Smooth muscle cell (in vitro differentiated cells): Measurements from ENCODE around the gene AP1S3. TPM values are rescaled to one million over a fixed set of nuclear protein-coding genes. Genes with fewer than 3 reads are reported as not detected.
"Not testable (repeated sequence)": the region's sequence is repeated elsewhere in the genome, so short reads cannot be mapped to it uniquely, and the experiment has no call there.

Source experiments
- DNase-seq: peaks from one replicate; lab custom pipeline; 2025; ENCODE audit not compliant: unreplicated experiment; lab: John Stamatoyannopoulos, UW
- H2AFZ ChIP-seq: fragments of 200-600 bp; sonication (generic); 2 replicates; pipeline ENCODE4 v1.6.0; 2016; ENCODE audit warnings: antibody characterized with exemption, low read depth, mild to moderate bottlenecking
- H3F3A ChIP-seq: fragments of 200-600 bp; sonication (generic); 2 replicates; pipeline ENCODE4 v1.6.0; 2017; ENCODE audit warnings: antibody characterized with exemption, low read depth
- H3K27ac ChIP-seq: fragments of 200-600 bp; sonication (generic); 2 replicates; pipeline ENCODE4 v1.5.1; 2016; ENCODE audit warnings: low read depth, mild to moderate bottlenecking
- H3K27me3 ChIP-seq: fragments of 200-600 bp; sonication (generic); 2 replicates; pipeline ENCODE4 v1.6.1; 2016; ENCODE audit warnings: low read depth, mild to moderate bottlenecking
- H3K36me3 ChIP-seq: fragments of 200-600 bp; sonication (generic); 2 replicates; pipeline ENCODE4 v1.5.1; 2016; ENCODE audit warnings: low read depth
- H3K4me1 ChIP-seq: fragments of 200-600 bp; sonication (generic); 2 replicates; pipeline ENCODE4 v1.5.1; 2016; ENCODE audit warnings: low read depth
- H3K4me2 ChIP-seq: fragments of 200-600 bp; sonication (generic); 2 replicates; pipeline ENCODE4 v1.6.0; 2016; ENCODE audit warnings: mild to moderate bottlenecking
- H3K4me3 ChIP-seq: fragments of 200-600 bp; sonication (generic); 2 replicates; pipeline ENCODE4 v1.5.1; 2016; ENCODE audit warnings: mild to moderate bottlenecking
- H3K79me2 ChIP-seq: fragments of 200-600 bp; sonication (generic); 2 replicates; pipeline ENCODE4 v1.6.0; 2016; ENCODE audit warnings: low read depth, mild to moderate bottlenecking
- H3K9ac ChIP-seq: fragments of 200-600 bp; sonication (generic); 2 replicates; pipeline ENCODE4 v1.6.0; 2016; ENCODE audit warnings: low read depth
- H3K9me3 ChIP-seq: fragments of 200-600 bp; sonication (generic); replicated peaks from 2 replicates; pipeline ENCODE4 v1.5.1; 2016; ENCODE audit warnings: low read depth
- H4K20me1 ChIP-seq: fragments of 200-600 bp; sonication (generic); 2 replicates; pipeline ENCODE4 v1.6.0; 2016; ENCODE audit warnings: low read depth
- CTCF ChIP-seq: fragments of 200-600 bp; sonication (generic); IDR thresholded peaks from 2 replicates; pipeline ENCODE4 v1.5.1; 2017; ENCODE audit warnings: borderline replicate concordance, mild to moderate bottlenecking, antibody characterized with exemption; ENCODE audit not compliant: insufficient read depth, poor library complexity, severe bottlenecking
- WGBS: methylation state at CpG from one replicate; pipeline ENCODE4 v1.1.7; 2016; ENCODE audit warnings: low lambda C conversion rate; 5-methylcytosine and 5-hydroxymethylcytosine counted together
- polyA plus RNA-seq: library from polyadenylated mRNA; unstranded; fragments of >200 nt; fragmentation: Nextera tagmentation; extraction: Ambion mirVana; gene quantifications from 2 replicates; pipeline ENCODE4 v1.2.1, GENCODE V29; 2016
- total RNA-seq: library from RNA; depleted of rRNA; stranded (reverse); fragments of >200 nt; gene quantifications from 2 replicates; pipeline ENCODE4 v1.2.3, GENCODE V29; 2014

Gene AP1S3
- total and polyA plus RNA-seq, 2 experiments from 2014 or later, result 1.4 to 11.4 TPM

GRCh38 chr2:223797811-223798721 is 39.3 kb downstream of the AP1S3 start:
- H3K9ac ChIP-seq, result no peak overlapping the region
- H4K20me1 ChIP-seq, result no peaks in the 10 kb centered on the region
- H3K4me1 ChIP-seq, result no peaks in the 10 kb centered on the region
- H3K79me2 ChIP-seq, result no peaks in the 10 kb centered on the region
- peak; percentile 81 for TF ChIP-seq CTCF
- H3K9me3 ChIP-seq, result no peaks in the 10 kb centered on the region
- no peaks in the 10 kb centered on the region for H3F3A ChIP-seq
- DNase-seq, result no peak
- no peak overlapping the region for H3K27ac ChIP-seq
- no peak overlapping the region for H3K4me2 ChIP-seq
- H2AFZ ChIP-seq, result no peak overlapping the region
- no peak overlapping the region for H3K4me3 ChIP-seq
- no peaks in the 10 kb centered on the region for H3K36me3 ChIP-seq
- H3K27me3 ChIP-seq, result no peaks in the 10 kb centered on the region
- 80% methylated on average over 4 of the region's 4 CpGs for WGBS

DNA sequence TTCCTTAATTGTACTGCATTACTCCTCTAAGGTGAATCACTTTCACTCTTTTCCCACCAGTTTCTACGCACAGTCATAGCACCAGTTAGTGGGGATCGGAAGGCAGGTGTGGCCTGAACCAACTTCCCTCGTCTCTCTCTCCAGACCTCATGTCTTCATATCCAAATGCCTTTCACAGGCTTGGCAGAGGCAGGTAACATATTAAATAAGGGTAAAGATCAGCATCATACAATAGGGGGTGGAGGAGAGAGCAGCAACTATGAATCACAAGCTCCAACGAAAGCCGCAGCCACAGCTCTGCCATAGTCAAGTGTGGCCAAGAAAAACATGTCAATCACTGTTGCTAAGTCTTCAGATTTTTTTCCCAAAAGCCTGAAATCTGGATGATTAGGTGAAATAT is 40.3 kb downstream of the AP1S3 start:
- Histone ChIP-seq H4K20me1 (no peaks in the 10 kb centered on the region), H3F3A (no peaks in the 10 kb centered on the region), H3K36me3 (no peaks in the 10 kb centered on the region), H3K79me2 (no peaks in the 10 kb centered on the region), H3K9ac (no peak overlapping the region), H2AFZ (no peak overlapping the region), H3K4me3 (no peak overlapping the region), H3K9me3 (no peaks in the 10 kb centered on the region), H3K27me3 (no peaks in the 10 kb centered on the region), H3K4me1 (no peaks in the 10 kb centered on the region), H3K27ac (no peak overlapping the region), H3K4me2 (no peak overlapping the region)
- DNase-seq, result no peak
- no peak for TF ChIP-seq CTCF
- 84% methylated on average over 5 of the region's 5 CpGs for WGBS

- Histone ChIP-seq H3K9ac (no peak overlapping the region), H3K4me1 (no peaks in the 10 kb centered on the region), H3K27me3 (no peaks in the 10 kb centered on the region), H3K9me3 (no peaks in the 10 kb centered on the region), H3K4me3 (no peak overlapping the region), H4K20me1 (no peaks in the 10 kb centered on the region), H2AFZ (no peak overlapping the region), H3K79me2 (no peaks in the 10 kb centered on the region), H3F3A (no peaks in the 10 kb centered on the region), H3K36me3 (no peaks in the 10 kb centered on the region), H3K4me2 (no peak overlapping the region), H3K27ac (no peak overlapping the region)
- 97% methylated on average over 6 of the region's 6 CpGs for WGBS
- no peak for TF ChIP-seq CTCF
- no peak for DNase-seq
These were observed 48.0 kb downstream of the AP1S3 start for GRCh38 chr2:223789423-223789822.

- no peaks in the 10 kb centered on the region for H4K20me1 ChIP-seq
- no peaks in the 10 kb centered on the region for H3K79me2 ChIP-seq
- H2AFZ ChIP-seq, result no peak overlapping the region
- H3K27me3 ChIP-seq, result no peaks in the 10 kb centered on the region
- H3K36me3 ChIP-seq, result no peaks in the 10 kb centered on the region
- H3K4me2 ChIP-seq, result no peak overlapping the region
- no peaks in the 10 kb centered on the region for H3K9me3 ChIP-seq
- H3F3A ChIP-seq, result no peaks in the 10 kb centered on the region
- H3K27ac ChIP-seq, result no peak overlapping the region
- no peaks in the 10 kb centered on the region for H3K4me1 ChIP-seq
- H3K4me3 ChIP-seq, result no peak overlapping the region
- H3K9ac ChIP-seq, result no peak overlapping the region
- no peak for TF ChIP-seq CTCF
- no peak for DNase-seq
These were observed 48.6 kb downstream of the AP1S3 start for GRCh38 chr2:223788826-223789225.

- DNase-seq, H3K79me2 ChIP-seq, H3K9me3 ChIP-seq, H3K4me2 ChIP-seq, H3K27me3 ChIP-seq, H3K36me3 ChIP-seq, H3K9ac ChIP-seq, H3K4me1 ChIP-seq, H3F3A ChIP-seq, H4K20me1 ChIP-seq, H3K4me3 ChIP-seq, H2AFZ ChIP-seq, H3K27ac ChIP-seq: not testable (repeated sequence)
- 98% methylated on average over 10 of the region's 10 CpGs for WGBS
These were observed 49.3 kb downstream of the AP1S3 start for GRCh38 chr2:223788106-223788505.
